ENCODE measurements around the gene ACACB.

- TF ChIP-seq, protein P1, sequence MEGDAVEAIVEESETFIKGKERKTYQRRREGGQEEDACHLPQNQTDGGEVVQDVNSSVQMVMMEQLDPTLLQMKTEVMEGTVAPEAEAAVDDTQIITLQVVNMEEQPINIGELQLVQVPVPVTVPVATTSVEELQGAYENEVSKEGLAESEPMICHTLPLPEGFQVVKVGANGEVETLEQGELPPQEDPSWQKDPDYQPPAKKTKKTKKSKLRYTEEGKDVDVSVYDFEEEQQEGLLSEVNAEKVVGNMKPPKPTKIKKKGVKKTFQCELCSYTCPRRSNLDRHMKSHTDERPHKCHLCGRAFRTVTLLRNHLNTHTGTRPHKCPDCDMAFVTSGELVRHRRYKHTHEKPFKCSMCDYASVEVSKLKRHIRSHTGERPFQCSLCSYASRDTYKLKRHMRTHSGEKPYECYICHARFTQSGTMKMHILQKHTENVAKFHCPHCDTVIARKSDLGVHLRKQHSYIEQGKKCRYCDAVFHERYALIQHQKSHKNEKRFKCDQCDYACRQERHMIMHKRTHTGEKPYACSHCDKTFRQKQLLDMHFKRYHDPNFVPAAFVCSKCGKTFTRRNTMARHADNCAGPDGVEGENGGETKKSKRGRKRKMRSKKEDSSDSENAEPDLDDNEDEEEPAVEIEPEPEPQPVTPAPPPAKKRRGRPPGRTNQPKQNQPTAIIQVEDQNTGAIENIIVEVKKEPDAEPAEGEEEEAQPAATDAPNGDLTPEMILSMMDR (conservative IDR thresholded peaks at IDR 0.05 in 1 of 2, IDR thresholded peaks at IDR 0.05 in 1 of 2; ENCODE audit: extremely low read depth in 1 of 2, insufficient read depth in 1 of 2, low read depth in 1 of 2, low read length in 2 of 2): no peak
- TF ChIP-seq EZH2 (IDR thresholded peaks at IDR 0.05; ENCODE audit: borderline replicate concordance, low read length): no peak
Observed at GRCh38 chr12:109088818-109089217, 27.6 kb upstream of the ACACB start.
